ENCODE data around the gene PCOLCE2.

PCOLCE2 gene

DNA sequence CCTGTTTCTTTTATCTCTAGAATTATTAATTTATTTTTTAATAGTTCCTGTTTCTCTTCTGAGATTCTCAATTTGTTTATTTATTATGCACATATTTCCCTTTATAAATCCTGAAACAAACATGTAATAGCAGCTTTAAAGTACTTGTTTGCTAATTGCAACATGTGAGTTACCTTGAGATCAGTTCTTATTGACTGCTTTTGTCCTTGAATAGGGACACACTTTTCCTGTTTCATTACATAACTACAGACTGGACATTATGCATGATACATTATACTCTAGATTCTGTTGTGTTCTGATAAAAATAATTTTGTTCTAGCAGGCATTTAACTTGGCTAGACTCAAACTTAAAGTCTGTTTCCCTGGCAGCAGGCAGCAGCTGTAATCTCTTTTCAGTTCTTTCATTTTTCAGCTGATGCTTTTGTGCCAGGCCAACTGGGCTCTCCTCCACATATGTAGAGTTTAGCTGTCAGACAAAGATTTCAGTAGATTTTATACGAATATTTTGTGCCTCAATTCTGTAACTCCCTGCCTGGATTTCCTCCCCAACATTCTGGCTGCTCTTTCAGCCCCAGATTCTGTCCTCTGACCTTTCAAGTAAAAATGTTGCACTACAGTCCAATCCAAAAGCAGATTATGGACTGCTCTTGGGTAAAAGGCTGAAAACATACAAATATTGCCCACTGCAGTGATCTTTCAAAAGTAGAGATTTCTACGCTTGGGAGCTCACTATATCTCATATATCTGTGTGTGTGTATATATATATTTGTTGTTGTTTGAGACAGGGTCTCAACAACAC lies 41.9 kb downstream of the PCOLCE2 start:
- Histone ChIP-seq H3K9ac (ENCODE audit: low read length in 2 of 2) (no peak overlapping the region), H3K4me1 (ENCODE audit: control insufficient read depth, insufficient read depth, low read length) (no peaks in the 10 kb centered on the region), H3K27ac (ENCODE audit: low read length) (no peak overlapping the region), H3K9me3 (ENCODE audit: control insufficient read depth in 2 of 2, low read length in 2 of 2) (no peaks in the 10 kb centered on the region), H3K27me3 (ENCODE audit: control insufficient read depth in 1 of 2, insufficient read depth in 2 of 2, low read length in 2 of 2) (no peaks in the 10 kb centered on the region), H3K4me3 (ENCODE audit: low read length in 2 of 2) (no peak overlapping the region), H3K36me3 (ENCODE audit: control insufficient read depth in 2 of 2, insufficient read depth in 2 of 2, low read length in 2 of 2) (no peaks in the 10 kb centered on the region)

GRCh38 chr3:142844339-142844977 lies 44.4 kb downstream of the PCOLCE2 start:
- Histone ChIP-seq H3K9ac (ENCODE audit: low read length in 2 of 2) (no peak overlapping the region), H3K36me3 (ENCODE audit: control insufficient read depth in 2 of 2, insufficient read depth in 2 of 2, low read length in 2 of 2) (no peaks in the 10 kb centered on the region), H3K4me3 (ENCODE audit: low read length in 2 of 2) (no peak overlapping the region), H3K27me3 (ENCODE audit: control insufficient read depth in 1 of 2, insufficient read depth in 2 of 2, low read length in 2 of 2) (no peaks in the 10 kb centered on the region), H3K27ac (ENCODE audit: low read length) (no peak overlapping the region), H3K4me1 (ENCODE audit: control insufficient read depth, insufficient read depth, low read length) (no peaks in the 10 kb centered on the region), H3K9me3 (ENCODE audit: control insufficient read depth in 2 of 2, low read length in 2 of 2) (no peaks in the 10 kb centered on the region)

- Histone ChIP-seq H3K4me3 (ENCODE audit: low read length in 2 of 2) (no peak overlapping the region), H3K36me3 (ENCODE audit: control insufficient read depth in 2 of 2, insufficient read depth in 2 of 2, low read length in 2 of 2) (no peaks in the 10 kb centered on the region), H3K27ac (ENCODE audit: low read length) (no peak overlapping the region), H3K27me3 (ENCODE audit: control insufficient read depth in 1 of 2, insufficient read depth in 2 of 2, low read length in 2 of 2) (no peaks in the 10 kb centered on the region), H3K9me3 (ENCODE audit: control insufficient read depth in 2 of 2, low read length in 2 of 2) (no peaks in the 10 kb centered on the region), H3K9ac (ENCODE audit: low read length in 2 of 2) (no peak overlapping the region), H3K4me1 (ENCODE audit: control insufficient read depth, insufficient read depth, low read length) (no peaks in the 10 kb centered on the region)
These were observed 49.1 kb downstream of the PCOLCE2 start for GRCh38 chr3:142839831-142840230.

- Histone ChIP-seq H3K9ac (ENCODE audit: low read length in 2 of 2) (no peak overlapping the region), H3K27ac (ENCODE audit: low read length) (no peak overlapping the region)
These were observed 51.4 kb downstream of the PCOLCE2 start for GRCh38 chr3:142837526-142837925.

DNA sequence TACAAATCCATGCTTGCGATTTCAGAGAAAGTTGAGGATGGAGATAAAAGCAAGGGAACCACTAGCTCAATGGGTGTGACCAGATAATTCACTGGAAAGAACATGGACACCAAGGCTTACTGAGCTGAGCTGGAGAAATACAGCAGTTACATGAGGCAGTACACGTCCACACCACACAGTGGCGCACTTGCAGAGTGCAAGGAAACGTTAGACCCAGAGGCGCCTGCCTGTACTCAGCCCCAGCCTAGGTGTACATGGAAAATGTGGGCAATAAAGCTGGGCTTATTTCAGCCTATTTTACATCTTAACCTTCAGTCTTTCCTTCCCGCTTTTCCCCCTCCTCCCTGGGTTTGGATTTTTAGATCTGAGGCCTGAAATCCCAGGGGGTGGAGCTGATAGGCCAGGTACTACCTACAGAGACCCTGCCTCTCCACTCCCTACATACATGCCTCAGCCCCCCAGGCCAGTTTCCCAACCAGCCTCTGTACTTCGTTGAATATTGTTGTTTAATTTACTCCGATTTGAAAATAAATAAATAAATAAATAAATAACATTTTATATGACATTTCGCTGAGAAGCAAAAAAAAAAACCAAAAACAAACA lies 60.1 kb downstream of the PCOLCE2 start:
- no peak overlapping the region for H3K4me3 ChIP-seq (ENCODE audit: low read length in 2 of 2)

More at GRCh38 chr3:142837526-142837925, 51.4 kb downstream of the PCOLCE2 start:
- Histone ChIP-seq H3K36me3 (ENCODE audit: control insufficient read depth in 2 of 2, insufficient read depth in 2 of 2, low read length in 2 of 2) (no peaks in the 10 kb centered on the region), H3K4me1 (ENCODE audit: control insufficient read depth, insufficient read depth, low read length) (no peaks in the 10 kb centered on the region), H3K27me3 (ENCODE audit: control insufficient read depth in 1 of 2, insufficient read depth in 2 of 2, low read length in 2 of 2) (no peaks in the 10 kb centered on the region), H3K9me3 (ENCODE audit: control insufficient read depth in 2 of 2, low read length in 2 of 2) (no peaks in the 10 kb centered on the region), H3K4me3 (ENCODE audit: low read length in 2 of 2) (no peak overlapping the region)

GRCh38 chr3:142819179-142819578 lies 69.7 kb downstream of the PCOLCE2 start:
- no peak overlapping the region for H3K27ac ChIP-seq (ENCODE audit: low read length)
- H3K4me1 ChIP-seq (ENCODE audit: control insufficient read depth, insufficient read depth, low read length) = no peaks in the 10 kb centered on the region
- H3K4me3 ChIP-seq (ENCODE audit: low read length in 2 of 2) = no peak overlapping the region
- H3K27me3 ChIP-seq (ENCODE audit: control insufficient read depth in 1 of 2, insufficient read depth in 2 of 2, low read length in 2 of 2) = peaks cover 0 to 2% of the 10 kb centered on the region in 2 donors
- no peaks in the 10 kb centered on the region for H3K36me3 ChIP-seq (ENCODE audit: control insufficient read depth in 2 of 2, insufficient read depth in 2 of 2, low read length in 2 of 2)
- H3K9me3 ChIP-seq (ENCODE audit: control insufficient read depth in 2 of 2, low read length in 2 of 2) = no peaks in the 10 kb centered on the region
- H3K9ac ChIP-seq (ENCODE audit: low read length in 2 of 2) = no peak overlapping the region

More for the DNA sequence above, 60.1 kb downstream of the PCOLCE2 start:
- Histone ChIP-seq H3K9me3 (ENCODE audit: control insufficient read depth in 2 of 2, low read length in 2 of 2) (no peaks in the 10 kb centered on the region), H3K9ac (ENCODE audit: low read length in 2 of 2) (no peak overlapping the region), H3K27ac (ENCODE audit: low read length) (no peak overlapping the region), H3K36me3 (ENCODE audit: control insufficient read depth in 2 of 2, insufficient read depth in 2 of 2, low read length in 2 of 2) (no peaks in the 10 kb centered on the region), H3K4me1 (ENCODE audit: control insufficient read depth, insufficient read depth, low read length) (no peaks in the 10 kb centered on the region), H3K27me3 (ENCODE audit: control insufficient read depth in 1 of 2, insufficient read depth in 2 of 2, low read length in 2 of 2) (peaks cover 0 to 2% of the 10 kb centered on the region in 2 donors)

DNA sequence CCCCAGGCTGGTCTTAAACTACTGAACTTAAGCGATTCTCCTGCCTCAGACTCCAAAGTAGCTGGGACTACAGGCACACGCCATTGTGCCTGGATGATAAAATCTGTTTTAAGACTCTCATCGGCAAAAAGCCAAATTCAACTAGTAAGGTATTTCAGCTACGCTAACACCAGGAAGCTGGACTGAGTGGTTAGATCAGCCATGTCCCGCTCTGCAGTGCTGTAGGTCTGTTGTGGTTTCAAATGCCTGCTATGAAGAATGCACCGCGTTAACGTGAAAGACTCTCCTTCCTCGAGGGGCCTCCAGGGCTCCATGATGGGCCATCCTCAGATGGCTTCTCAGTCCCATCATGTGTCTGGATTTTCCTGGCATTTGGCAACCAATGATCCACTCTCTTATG lies 70.2 kb downstream of the PCOLCE2 start:
- no peaks in the 10 kb centered on the region for H3K4me1 ChIP-seq (ENCODE audit: control insufficient read depth, insufficient read depth, low read length)
- H3K27ac ChIP-seq (ENCODE audit: low read length) = no peak overlapping the region
- no peaks in the 10 kb centered on the region for H3K36me3 ChIP-seq (ENCODE audit: control insufficient read depth in 2 of 2, insufficient read depth in 2 of 2, low read length in 2 of 2)
- H3K4me3 ChIP-seq (ENCODE audit: low read length in 2 of 2) = no peak overlapping the region
- H3K27me3 ChIP-seq (ENCODE audit: control insufficient read depth in 1 of 2, insufficient read depth in 2 of 2, low read length in 2 of 2) = peaks cover 0 to 2% of the 10 kb centered on the region in 2 donors
- no peak overlapping the region for H3K9ac ChIP-seq (ENCODE audit: low read length in 2 of 2)
- H3K9me3 ChIP-seq (ENCODE audit: control insufficient read depth in 2 of 2, low read length in 2 of 2) = no peaks in the 10 kb centered on the region

- Histone ChIP-seq H3K36me3 (ENCODE audit: control insufficient read depth in 2 of 2, insufficient read depth in 2 of 2, low read length in 2 of 2) (no peaks in the 10 kb centered on the region), H3K9ac (ENCODE audit: low read length in 2 of 2) (no peak overlapping the region), H3K27me3 (ENCODE audit: control insufficient read depth in 1 of 2, insufficient read depth in 2 of 2, low read length in 2 of 2) (peaks cover 0 to 2% of the 10 kb centered on the region in 2 donors), H3K4me1 (ENCODE audit: control insufficient read depth, insufficient read depth, low read length) (no peaks in the 10 kb centered on the region), H3K9me3 (ENCODE audit: control insufficient read depth in 2 of 2, low read length in 2 of 2) (no peaks in the 10 kb centered on the region), H3K4me3 (ENCODE audit: low read length in 2 of 2) (no peak overlapping the region), H3K27ac (ENCODE audit: low read length) (no peak overlapping the region)
These were observed 71.0 kb downstream of the PCOLCE2 start for GRCh38 chr3:142817897-142818296.

GRCh38 chr3:142817356-142817755 lies 71.5 kb downstream of the PCOLCE2 start:
- H3K9me3 ChIP-seq (ENCODE audit: control insufficient read depth in 2 of 2, low read length in 2 of 2) = no peaks in the 10 kb centered on the region
- H3K36me3 ChIP-seq (ENCODE audit: control insufficient read depth in 2 of 2, insufficient read depth in 2 of 2, low read length in 2 of 2) = no peaks in the 10 kb centered on the region
- H3K27ac ChIP-seq (ENCODE audit: low read length) = no peak overlapping the region
- H3K4me3 ChIP-seq (ENCODE audit: low read length in 2 of 2) = no peak overlapping the region
- peaks cover 0 to 2% of the 10 kb centered on the region in 2 donors for H3K27me3 ChIP-seq (ENCODE audit: control insufficient read depth in 1 of 2, insufficient read depth in 2 of 2, low read length in 2 of 2)
- H3K9ac ChIP-seq (ENCODE audit: low read length in 2 of 2) = no peak overlapping the region
- no peaks in the 10 kb centered on the region for H3K4me1 ChIP-seq (ENCODE audit: control insufficient read depth, insufficient read depth, low read length)

DNA sequence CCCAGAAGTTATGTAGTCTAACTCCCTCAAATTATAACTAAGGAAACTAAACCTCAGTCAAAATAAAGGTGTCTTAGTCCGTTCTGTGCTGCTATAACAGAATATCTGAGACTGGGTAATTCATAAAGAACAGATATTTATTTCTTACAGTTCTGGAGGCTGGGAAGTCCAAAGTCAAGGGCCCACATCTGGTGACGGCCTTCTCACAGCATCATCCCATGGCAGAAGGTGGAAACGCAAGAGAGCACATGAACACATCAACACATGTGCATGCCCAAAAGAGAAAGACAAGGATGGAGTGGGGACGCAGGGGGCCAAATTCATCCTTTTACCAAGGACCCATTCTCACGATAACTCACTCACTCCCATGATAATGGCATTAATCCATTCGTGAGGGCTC lies 73.1 kb downstream of the PCOLCE2 start:
- Histone ChIP-seq H3K9me3 (ENCODE audit: control insufficient read depth in 2 of 2, low read length in 2 of 2) (no peaks in the 10 kb centered on the region), H3K9ac (ENCODE audit: low read length in 2 of 2) (no peak overlapping the region), H3K27me3 (ENCODE audit: control insufficient read depth in 1 of 2, insufficient read depth in 2 of 2, low read length in 2 of 2) (peaks cover 0 to 2% of the 10 kb centered on the region in 2 donors), H3K4me3 (ENCODE audit: low read length in 2 of 2) (no peak overlapping the region), H3K27ac (ENCODE audit: low read length) (no peak overlapping the region), H3K36me3 (ENCODE audit: control insufficient read depth in 2 of 2, insufficient read depth in 2 of 2, low read length in 2 of 2) (no peaks in the 10 kb centered on the region), H3K4me1 (ENCODE audit: control insufficient read depth, insufficient read depth, low read length) (no peaks in the 10 kb centered on the region)

All from stomach smooth muscle (tissue), 2 donors.